Embryonic facial prominence (tissue), 1 donor: Measurements from ENCODE around the gene GALNT13.

Source experiments
- DNase-seq: peaks from one replicate; pipeline ENCODE4 v3.0.0-alpha.2; 2016; ENCODE audit errors: extremely low spot score

The GALNT13 gene

GRCh38 chr2:154480521-154480920 lies 608.8 kb downstream of the GALNT13 start:
- no peak for DNase-seq

DNA sequence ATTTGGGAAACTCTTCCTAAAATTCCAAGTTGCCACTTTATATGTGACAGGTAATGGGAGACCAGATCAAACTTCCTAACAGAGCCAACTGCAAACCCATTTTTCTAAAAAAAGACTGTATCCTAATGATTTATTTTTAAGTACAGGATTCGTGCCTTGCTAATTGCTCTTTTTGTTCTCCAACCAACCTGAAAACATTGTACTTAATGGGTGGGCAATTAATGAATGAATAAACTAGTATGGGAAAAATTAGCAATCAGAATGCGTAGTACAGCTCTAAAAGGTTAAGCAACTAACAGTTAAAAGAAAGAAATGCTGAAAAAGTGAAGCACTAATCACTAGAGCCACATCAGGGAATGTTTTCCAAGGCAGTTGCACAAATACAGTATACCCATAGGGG lies 609.6 kb downstream of the GALNT13 start:
- no peak for DNase-seq

GRCh38 chr2:154484338-154485099 lies 612.8 kb downstream of the GALNT13 start:
- no peak for DNase-seq

- no peak for DNase-seq
Measured at GRCh38 chr2:154488801-154489200, 617.1 kb downstream of the GALNT13 start.

- no peak for DNase-seq
Measured at GRCh38 chr2:154489266-154489858, 617.6 kb downstream of the GALNT13 start.

GRCh38 chr2:154490530-154490929 lies 618.8 kb downstream of the GALNT13 start:
- DNase-seq, result no peak

DNA sequence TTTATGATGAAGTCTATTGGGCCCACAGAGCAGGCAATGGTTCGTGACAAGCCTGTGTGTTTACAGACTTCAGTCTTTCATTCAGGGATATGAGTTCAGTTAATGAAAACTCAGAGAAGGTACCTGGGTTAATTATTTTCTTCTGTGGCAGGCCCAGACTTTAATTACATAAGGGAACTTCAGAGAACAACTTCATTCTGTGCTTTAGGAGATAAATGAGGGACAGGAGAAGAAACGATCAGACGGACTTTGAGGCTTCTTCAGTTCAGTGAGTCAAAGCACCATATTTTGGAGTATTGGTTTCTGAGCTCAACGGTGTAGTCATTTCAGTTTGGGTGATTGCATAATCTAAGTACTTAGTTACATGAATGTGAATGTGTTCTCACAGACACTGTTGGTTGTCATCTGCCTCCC lies 623.7 kb downstream of the GALNT13 start:
- no peak for DNase-seq

DNA sequence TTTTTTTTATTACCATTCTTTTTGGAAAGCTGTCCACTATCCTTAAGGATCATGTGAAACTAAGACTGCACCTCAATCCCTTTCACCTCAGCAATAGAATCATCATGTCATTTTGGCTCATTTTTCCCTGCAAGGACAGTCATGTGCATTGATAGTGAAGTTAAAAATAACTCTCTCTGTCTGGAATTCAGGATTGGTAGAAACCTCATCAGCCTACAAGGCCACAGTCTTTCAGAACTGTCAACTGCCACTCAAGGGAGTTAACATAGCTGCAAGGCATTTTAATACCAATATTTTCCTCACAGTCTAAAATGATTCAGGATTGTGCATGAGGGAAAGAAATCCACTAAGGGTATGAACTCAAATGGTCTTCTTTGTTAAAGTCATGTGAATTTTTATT lies 625.3 kb downstream of the GALNT13 start:
- DNase-seq, result no peak
